Adipose tissue (tissue), 3 donors: ENCODE measurements around the gene LDLRAP1. TPM values are rescaled to one million over a fixed set of nuclear protein-coding genes. Genes with fewer than 3 reads are reported as not detected.

Source experiments
- H3K27ac ChIP-seq: one replicate; pipeline ENCODE4 v1.5.1; 2013; ENCODE audit warnings: low read depth, low read length
- WGBS, 3 donors: extraction: QIAGEN DNeasy Blood & Tissue Kit; methylation state at CpG; one replicate each; pipeline ENCODE4 v1.1.7; 2013; 5-methylcytosine and 5-hydroxymethylcytosine counted together
- polyA plus RNA-seq, 3 donors: library from polyadenylated mRNA; stranded (reverse); fragments of 200-250 nt; gene quantifications; one replicate each; pipeline ENCODE4 v1.2.3, GENCODE V29; 2013
- donor health status: healthy with polysubstance abuse.
- donor health status: Bipolar disorder and iron deficiency.
- donor health status: healthy.

The LDLRAP1 gene
- polyA plus RNA-seq, 3 donors = 11.3 to 22.8 (median 12.7) TPM

DNA sequence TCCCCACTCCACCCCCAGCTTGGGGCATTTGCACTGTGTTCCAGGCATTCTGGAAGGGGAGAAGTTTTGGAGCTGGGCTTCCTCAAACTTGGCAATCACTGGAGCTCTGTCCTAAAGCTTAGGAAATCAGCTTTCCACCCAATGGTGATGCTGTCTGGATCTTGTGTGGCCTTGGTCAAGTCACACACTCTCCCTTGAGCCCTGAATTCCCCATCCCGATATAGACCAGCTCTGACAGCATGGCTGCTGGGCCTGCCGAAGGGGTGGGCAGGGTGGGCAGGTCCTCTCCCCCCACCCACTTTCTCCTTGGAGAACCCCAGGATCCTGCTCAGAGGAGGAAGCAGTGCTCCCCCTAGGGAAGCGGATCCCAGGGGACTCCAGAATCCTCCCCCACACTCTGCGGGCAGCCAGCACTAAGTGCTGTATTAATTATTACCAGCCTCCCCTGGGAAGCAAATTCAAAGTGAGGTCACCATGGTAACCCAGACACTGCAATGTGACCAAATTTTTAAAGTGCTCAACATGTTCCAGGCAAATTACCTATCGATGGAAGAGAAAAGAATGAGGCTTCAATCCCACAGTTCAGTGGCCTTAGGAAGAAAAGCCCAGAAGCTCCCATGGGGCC lies 21.3 kb upstream of the LDLRAP1 start:
- WGBS, 3 donors = 67 to 81% (median 78%) methylated on average over 5 of the region's 5 CpGs

DNA sequence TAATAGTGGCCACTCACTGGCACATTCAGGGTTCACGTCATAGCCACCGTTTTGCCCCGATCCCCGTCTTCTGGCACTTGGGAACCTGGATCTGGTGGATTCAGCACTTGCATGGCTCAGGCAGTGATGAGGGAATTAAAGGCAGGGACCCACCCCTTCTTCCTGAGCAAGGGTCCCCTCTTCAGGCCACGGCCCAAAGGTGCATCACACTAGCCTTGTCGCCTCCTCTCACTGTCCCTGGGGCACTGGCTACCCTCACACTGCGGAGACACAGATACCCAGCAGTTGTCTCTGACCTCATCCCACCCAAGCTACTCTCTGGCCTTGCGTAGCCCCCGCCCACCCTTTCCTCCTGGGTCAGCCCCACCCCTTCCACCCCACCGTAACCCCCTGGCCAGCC lies 19.9 kb upstream of the LDLRAP1 start:
- 65 to 78% (median 69%) methylated on average over 10 of the region's 10 CpGs for WGBS, 3 donors
- H3K27ac ChIP-seq = no peak overlapping the region

More for the DNA sequence above, 21.3 kb upstream of the LDLRAP1 start:
- H3K27ac ChIP-seq = no peak overlapping the region

DNA sequence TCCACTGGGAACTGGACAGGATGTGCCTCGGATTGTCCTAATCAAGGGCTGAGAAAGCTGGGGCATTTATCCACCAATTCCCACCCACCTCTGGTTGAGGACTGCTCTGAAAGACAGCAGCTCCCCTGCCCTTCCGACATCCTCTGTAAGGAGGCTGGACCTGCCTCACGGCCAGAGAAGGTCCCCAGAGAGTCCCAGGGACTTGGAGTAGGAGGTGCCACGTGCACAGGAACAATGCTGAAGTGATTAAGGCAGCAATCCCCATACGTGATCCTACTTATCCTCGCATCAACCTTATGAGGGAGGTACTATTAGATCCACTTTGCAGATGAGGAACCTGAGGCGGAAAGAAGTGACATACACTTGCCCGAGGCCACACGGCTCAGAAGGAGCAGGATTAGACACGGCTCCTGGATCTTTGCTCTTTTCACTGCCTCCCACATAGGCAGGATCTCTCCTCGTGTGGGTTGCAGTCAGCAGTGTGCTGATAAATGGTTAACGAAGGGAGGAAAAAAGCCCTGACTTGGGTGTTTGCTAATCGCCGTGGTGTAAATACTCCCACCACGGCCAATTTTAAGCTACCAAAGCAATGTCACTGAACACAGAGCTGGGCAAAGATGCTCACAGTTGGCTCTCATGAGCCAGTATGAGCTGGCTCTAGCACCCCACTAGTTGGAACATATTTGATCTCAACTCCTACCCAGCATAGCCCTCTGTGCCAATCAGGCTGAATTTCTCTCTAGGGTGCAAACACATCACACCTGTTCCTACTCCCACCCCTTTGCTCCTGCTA lies 18.6 kb upstream of the LDLRAP1 start:
- WGBS, 3 donors = 57 to 69% (median 58%) methylated on average over 15 of the region's 15 CpGs

DNA sequence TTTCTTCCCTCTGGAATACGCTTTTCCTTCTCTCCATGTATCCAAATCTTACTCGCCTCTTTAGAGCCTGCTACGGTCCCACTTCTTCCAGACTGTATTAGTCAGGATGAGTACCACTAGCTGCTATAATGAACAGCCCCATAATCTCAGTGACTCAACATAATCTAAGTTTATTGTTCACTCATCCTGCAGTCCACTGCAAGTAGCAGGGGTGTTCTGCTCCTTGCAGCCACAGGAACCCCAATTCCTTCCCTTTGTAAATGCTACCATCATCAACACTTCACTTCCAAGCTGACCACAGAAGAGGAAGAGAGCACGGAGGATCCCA lies 18.1 kb upstream of the LDLRAP1 start:
- H3K27ac ChIP-seq = no peak overlapping the region
- WGBS, 3 donors = 83 to 89% (median 88%) methylated on average over 4 of the region's 4 CpGs

More for the DNA sequence above, 18.6 kb upstream of the LDLRAP1 start:
- no peak overlapping the region for H3K27ac ChIP-seq

DNA sequence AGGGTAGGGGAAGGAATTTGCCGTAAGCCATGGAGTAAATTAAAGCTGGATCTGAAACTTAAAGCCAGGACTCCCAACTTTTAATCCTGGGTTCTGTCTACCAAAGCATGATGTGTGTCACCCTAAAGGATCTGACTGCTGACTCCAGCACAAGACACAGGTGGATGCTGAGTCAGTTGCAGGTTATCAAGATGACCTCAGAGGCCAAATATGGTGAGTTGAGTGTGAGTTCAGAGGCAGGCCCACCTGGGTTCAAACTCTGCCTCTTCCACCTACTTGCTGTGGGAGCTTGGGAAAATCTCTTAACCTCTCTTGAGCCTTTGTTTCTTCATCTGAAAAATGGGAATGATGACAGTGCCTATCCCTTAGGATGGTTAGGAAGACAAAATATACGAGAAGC lies 16.7 kb upstream of the LDLRAP1 start:
- no peak overlapping the region for H3K27ac ChIP-seq
- 91 to 98% (median 97%) methylated on average over 2 of the region's 2 CpGs for WGBS, 3 donors

DNA sequence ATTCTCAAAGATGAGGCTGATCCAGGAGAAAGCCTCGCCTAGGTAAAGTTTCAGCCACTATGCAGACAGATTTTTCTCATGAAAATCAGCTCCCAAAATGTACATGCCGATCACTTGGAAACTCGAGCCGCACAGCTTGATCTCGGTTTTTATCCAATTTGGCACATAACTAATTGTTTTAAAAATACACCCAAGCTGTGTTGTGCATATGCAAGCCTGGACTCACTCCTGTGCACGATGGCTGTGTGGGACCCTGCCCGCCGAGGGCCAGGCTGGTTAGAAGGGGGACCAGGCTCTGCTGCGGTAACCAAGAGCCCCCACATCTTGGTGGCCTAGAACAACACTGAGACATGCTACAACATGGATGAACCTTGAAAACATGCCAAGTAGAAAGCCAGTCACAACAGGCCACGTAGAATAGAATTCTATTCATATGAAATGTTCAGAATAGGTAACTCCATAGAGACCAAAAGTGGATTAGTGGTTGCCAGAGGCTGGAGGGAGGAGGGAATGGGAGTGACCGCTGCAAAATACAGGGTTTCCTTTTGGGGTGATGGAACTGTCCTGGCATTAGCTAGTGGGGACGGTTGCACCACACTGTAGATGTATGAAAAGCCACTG lies 16.1 kb upstream of the LDLRAP1 start:
- 84 to 88% (median 86%) methylated on average over 12 of the region's 12 CpGs for WGBS, 3 donors
- H3K27ac ChIP-seq = no peak overlapping the region

DNA sequence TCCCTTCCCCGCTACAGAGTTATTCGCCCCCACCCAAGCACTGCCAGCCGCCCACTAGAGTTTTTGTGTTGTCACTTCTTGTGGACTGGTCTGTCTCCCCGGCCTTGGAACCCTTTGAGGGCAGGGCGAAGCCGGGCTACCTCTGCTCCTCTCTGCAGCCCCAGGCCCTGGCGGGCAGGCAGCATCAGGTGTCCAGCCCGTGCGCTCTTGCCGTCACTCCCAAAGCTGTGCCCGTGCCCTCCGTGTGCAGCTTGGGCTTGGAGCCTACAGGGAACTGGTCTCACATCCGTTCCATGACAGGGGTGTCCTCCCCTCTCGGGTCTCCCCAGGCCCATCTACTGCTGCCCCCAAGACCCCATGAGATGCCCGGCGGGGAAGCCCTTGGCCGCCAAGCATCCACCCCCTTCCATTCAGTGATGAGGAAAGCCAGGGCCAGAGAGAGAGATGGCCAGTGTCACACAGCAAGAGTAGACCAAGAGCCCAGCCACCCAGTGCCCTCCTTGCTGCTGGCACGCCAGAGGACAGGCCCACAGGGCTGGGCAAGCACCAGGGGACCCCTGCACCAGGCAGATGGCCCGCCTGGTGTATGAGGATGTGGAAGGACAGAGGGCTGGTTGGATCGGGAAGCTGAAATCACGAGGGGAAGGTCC lies 15.3 kb upstream of the LDLRAP1 start:
- no peak overlapping the region for H3K27ac ChIP-seq
- WGBS, 3 donors = 91 to 92% (median 91%) methylated on average over 21 of the region's 21 CpGs

DNA sequence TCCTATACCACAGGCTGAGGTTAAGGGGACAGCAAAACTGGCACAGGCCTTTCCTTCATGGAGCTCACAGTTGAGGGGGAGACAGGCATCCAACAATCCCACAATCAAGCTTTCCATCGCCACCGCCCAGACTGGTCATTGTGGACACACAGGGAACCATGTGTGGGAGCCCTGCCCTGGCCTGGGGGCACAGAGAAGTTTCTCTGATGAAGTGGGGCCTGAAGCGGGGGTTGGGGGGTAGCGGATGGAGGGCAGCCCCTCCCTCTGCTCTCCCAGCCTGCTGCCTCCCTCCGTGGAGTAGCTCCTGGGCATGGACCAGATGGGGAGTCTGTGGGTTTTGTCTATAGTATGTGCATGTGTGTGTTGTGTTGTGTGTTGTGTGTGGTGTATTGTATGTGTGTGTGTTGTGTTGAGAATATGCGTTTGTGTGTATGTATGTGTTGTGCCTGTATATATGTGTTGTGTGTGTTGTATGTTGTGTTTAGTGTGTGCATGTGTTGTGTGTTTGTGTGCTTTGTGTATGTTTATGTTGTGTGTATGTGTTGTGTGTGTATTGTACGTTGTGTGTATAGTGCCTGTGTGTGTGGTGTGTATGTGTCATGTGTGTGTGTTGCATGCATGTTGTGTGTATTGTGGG lies 14.4 kb upstream of the LDLRAP1 start:
- H3K27ac ChIP-seq = no peak overlapping the region
- 86 to 89% (median 87%) methylated on average over 7 of the region's 7 CpGs for WGBS, 3 donors

DNA sequence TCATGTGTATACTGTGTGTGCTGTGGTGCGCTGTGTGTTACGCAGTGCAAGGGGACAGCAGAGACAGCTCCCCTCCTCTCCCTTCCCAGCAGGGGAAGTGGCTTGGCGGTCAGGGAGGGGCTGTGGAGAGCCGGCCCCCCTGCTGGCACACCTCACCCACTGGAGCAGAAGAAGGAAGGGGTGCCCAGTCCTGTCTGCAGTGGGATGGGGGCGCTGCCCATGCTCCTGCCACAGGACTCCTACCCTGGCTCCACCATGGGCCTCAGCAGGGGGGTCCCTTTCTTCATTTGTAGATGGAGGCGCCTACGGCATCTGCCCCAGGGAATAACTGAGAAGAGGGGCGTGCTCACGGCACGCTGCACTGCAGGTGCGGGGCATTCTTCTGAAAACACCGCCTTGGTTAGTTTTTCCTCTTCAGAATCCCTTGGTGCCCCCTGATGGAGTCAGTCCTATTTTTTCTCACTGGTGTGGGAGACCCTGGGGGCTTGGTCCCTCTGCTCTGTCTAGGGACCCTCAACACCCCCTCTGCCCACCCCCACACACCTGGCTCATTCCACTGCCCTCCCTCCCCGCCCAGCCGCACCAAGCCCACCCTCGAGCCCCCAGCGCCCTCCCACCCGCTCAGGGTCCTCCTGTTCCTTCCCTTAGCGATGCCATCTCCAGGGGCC lies 13.8 kb upstream of the LDLRAP1 start:
- 74 to 86% (median 78%) methylated on average over 17 to 18 of the region's 18 CpGs for WGBS, 3 donors
- no peak overlapping the region for H3K27ac ChIP-seq

DNA sequence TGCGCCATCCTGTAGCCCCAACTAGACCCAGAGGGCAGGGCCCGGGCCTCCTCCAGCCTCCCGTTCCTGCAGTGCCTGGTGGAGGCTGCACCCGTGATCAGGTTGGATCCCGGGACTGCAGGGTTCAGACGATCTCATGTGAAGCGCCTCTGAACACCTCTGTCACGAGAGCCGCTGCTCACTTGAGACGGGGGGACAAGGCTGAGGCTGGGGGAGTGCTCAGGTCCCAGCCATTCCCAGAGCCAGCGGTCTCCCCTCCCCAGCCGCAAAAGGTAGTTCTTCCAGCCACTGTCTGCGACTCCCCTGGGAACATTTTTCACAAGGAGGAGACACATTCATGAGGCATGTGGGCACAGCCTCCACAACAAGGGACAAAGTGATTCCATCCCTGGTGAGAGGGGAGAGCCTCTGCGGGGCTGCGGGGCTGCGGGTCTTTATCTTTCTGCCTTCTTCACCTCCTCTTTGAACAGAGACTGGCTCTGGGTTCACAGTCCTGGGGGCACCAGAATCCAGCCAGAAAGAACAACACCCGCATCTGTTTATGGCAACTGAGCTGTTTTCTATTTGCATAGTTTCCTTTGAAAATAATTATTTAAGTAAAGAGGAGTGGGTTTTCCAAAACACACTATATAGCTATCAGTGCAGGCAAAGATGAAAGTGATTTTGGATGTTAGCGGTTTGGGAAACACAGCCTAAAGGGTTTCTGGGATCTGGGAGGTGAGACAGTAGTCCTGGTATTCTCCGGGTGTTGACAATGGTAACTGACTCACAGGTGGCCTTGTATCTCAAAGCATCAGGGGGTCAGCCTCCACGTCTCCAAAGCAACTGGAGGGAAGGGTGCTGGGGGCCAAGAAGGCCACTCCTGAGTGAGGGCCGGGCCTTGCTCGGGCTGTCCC lies 13.0 kb upstream of the LDLRAP1 start:
- 89 to 94% (median 91%) methylated on average over 22 of the region's 22 CpGs for WGBS, 3 donors
- H3K27ac ChIP-seq = no peak overlapping the region

DNA sequence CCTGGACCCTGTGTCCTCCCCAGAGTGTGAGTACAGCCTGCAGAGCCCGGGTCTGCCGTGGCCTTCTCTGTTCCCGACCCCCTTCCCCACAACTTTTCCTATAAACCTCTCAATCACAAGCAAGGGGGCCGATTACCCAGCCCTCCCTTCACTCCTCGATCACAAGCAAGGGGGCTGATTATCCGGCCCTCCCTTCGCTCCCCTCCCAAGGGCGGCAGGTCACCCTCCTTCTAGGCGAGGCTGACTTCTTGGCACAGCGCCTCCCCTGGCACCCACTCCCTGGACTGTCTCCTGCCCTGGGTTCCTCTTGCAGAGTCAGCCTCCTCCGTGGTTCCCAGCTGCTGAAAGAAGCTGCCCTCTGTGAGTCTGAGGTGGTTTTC lies 12.3 kb upstream of the LDLRAP1 start:
- WGBS, 3 donors = 71 to 79% (median 74%) methylated on average over 11 of the region's 11 CpGs

DNA sequence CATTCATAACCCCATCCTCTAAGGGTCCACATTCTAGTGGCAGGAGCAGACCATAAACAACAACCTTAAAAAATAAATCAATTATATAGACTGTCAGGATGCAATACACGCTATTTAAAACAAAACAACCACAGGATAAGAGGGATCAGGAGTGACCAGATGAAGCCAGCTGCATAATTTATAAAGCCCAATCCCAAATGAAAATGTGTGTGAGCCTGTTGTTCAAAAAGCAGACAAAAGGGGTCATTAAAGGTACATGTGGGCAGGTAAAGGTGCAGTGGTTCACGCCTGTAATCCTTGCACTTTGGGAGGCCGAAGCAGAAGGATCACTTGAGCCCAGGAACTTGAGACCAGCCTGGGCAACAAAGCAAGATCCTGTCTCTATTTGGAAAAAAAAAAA lies 10.4 kb upstream of the LDLRAP1 start:
- H3K27ac ChIP-seq = no peak overlapping the region
- 88 to 91% (median 90%) methylated on average over 3 of the region's 3 CpGs for WGBS, 3 donors

More for the DNA sequence above, 12.3 kb upstream of the LDLRAP1 start:
- H3K27ac ChIP-seq = no peak overlapping the region

DNA sequence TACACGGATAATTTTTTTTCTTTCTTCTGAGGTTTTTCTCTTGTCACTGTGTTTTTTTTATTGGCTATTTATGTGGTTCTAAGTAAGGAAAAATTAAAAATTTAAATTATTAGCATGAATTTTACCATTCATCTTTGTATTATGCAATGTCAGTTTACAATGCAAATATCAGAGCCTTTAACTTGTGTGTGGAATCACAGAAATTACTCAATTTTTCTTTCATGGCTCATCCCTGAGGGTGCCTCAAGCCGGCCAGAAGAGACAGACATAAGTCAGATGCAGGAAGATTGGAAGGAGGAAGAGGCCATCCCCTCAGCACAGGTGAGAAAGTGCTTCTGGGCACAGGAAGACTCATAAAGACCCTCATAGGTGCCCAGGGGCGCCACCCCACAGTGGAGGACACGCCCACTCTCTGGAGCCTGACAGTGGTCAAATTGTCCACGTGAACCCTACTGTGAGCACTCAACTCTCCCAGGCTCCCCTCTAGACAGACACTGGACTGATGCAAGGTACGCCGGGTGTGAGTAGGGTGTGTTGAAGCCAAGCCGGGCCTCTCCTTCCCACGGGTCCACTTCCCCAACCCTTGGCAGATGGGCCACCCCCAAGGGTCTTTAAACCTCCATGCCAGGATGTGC lies 9.5 kb upstream of the LDLRAP1 start:
- no peak overlapping the region for H3K27ac ChIP-seq
- WGBS, 3 donors = 75 to 85% (median 80%) methylated on average over 9 of the region's 9 CpGs

DNA sequence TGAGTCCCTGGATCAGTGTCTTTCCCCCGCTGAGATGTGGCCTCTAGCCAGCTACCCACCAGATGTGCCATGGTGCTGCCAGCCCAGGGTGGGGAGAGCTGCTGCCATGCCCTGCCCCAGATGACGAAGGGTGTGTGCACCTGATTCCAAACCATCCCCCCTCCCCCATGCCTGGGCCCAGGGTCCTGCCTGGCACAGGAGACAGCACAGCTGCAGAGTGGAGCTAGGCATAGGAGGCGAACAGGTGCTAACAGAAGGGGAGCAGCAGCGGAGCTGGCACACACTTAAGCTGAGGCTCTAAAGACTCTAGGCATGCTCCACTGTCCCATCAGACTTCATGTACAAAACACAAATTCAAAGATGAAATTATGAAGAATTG lies 9.0 kb upstream of the LDLRAP1 start:
- no peak overlapping the region for H3K27ac ChIP-seq
- WGBS, 3 donors = 93 to 97% (median 96%) methylated on average over 4 of the region's 4 CpGs

DNA sequence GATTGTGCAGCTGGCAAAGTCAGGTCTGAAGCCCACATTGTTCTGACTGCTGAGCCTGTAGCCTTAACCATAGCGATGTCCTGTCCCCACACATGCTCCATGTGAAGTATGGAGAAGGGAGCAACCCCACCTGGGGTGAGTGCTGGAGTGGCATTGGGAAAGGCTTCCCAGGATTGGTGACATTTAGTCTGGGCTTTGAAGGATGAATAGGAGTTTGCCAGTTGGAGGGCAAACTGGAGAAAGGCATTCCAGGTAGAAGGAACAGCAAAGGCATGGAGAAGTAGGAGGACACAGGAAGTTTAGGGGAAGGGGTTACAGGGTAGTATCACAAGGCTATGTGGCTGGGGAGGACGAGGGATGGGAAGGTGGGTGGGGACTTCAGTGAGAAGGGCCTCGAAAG lies 7.3 kb upstream of the LDLRAP1 start:
- H3K27ac ChIP-seq = no peak overlapping the region
- WGBS, 3 donors = 79 to 92% (median 87%) methylated on average over 3 of the region's 3 CpGs

DNA sequence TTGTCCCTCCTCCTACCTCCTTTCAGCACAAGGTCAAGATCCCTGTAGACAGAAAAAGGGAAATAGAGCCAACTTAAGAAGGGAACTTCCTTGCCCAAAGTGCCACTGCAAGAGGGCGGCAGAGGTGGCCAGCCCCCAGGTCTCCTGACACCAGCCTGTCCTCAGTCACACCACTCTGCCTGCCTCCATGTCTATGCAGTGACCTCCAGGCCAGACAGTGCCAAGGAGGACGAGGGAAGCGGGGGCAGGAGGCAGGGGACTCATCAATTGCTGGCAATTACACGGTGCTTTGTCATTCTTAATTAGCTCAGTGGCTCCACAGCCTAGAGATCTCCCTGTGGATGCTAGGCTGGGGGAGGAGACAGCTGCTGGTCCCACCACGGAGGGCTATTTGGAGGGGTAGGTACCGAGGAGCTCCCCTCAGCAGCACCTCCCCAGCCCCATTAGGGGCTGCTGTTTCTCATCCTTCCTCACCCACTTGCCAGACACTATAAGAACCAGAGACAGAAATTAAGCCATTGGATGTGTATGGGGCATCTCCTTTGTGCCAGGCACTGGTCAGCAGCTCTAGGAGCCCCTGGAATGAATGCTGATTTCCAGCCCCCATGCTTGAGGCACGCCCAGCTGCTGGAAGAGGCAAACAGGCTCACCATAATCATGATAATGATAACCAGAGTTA lies 6.1 kb upstream of the LDLRAP1 start:
- H3K27ac ChIP-seq = no peak overlapping the region
- WGBS, 3 donors = 62 to 67% (median 66%) methylated on average over 7 of the region's 7 CpGs
